ENCODE data around the gene UPP1. TPM values are rescaled to one million over a fixed set of nuclear protein-coding genes. Genes with fewer than 3 reads are reported as not detected.
"Not testable (repeated sequence)": the region's sequence is repeated elsewhere in the genome, so short reads cannot be mapped to it uniquely, and the experiment has no call there.

Gene UPP1
- total RNA-seq, 1 donor from 2014 or later = 21.1 TPM

GRCh38 chr7:48113275-48113674, 24.2 kb downstream of the UPP1 start:
- DNase-seq (ENCODE audit: low spot score in 2 of 2) = no peak
- no peak overlapping the region for H3K27ac ChIP-seq
- TF ChIP-seq CTCF (IDR thresholded peaks at IDR 0.05) = no peak
- no peaks in the 10 kb centered on the region for H3K4me1 ChIP-seq
- H3K9me3 ChIP-seq = no peaks in the 10 kb centered on the region
- H3K27me3 ChIP-seq = no peaks in the 10 kb centered on the region
- intact Hi-C loops (cut with DNase I) = no loop called here
- H3K36me3 ChIP-seq = peaks cover 6 to 10% of the 10 kb centered on the region in 2 donors
- H3K4me3 ChIP-seq = no peak overlapping the region

- Histone ChIP-seq H3K9me3 (no peaks in the 10 kb centered on the region), H3K36me3 (peaks cover 0 to 2% of the 10 kb centered on the region in 2 donors), H3K27ac (no peak overlapping the region), H3K4me3 (no peak overlapping the region), H3K27me3 (no peaks in the 10 kb centered on the region), H3K4me1 (no peaks in the 10 kb centered on the region)
- no peak for TF ChIP-seq CTCF (IDR thresholded peaks at IDR 0.05)
- no peak for DNase-seq (ENCODE audit: low spot score in 2 of 2)
- intact Hi-C loops (cut with DNase I) = no loop called here
Observed at GRCh38 chr7:48114115-48114514, 25.1 kb downstream of the UPP1 start.

- intact Hi-C loops (cut with DNase I) = no loop called here
- Histone ChIP-seq H3K4me3 (no peak overlapping the region), H3K27ac (no peak overlapping the region), H3K9me3 (no peaks in the 10 kb centered on the region), H3K4me1 (no peaks in the 10 kb centered on the region), H3K36me3 (no peaks in the 10 kb centered on the region), H3K27me3 (no peaks in the 10 kb centered on the region)
- no peak for TF ChIP-seq CTCF (IDR thresholded peaks at IDR 0.05)
- no peak for DNase-seq (ENCODE audit: low spot score in 2 of 2)
Observed at GRCh38 chr7:48114589-48114988, 25.5 kb downstream of the UPP1 start.

GRCh38 chr7:48116043-48116442, 27.0 kb downstream of the UPP1 start:
- Histone ChIP-seq H3K4me3 (no peak overlapping the region), H3K9me3 (no peaks in the 10 kb centered on the region), H3K27me3 (no peaks in the 10 kb centered on the region), H3K4me1 (no peaks in the 10 kb centered on the region), H3K27ac (no peak overlapping the region), H3K36me3 (no peaks in the 10 kb centered on the region)
- DNase-seq (ENCODE audit: low spot score in 2 of 2) = no peak
- TF ChIP-seq CTCF (IDR thresholded peaks at IDR 0.05) = no peak
- intact Hi-C loops (cut with DNase I) = no loop called here

GRCh38 chr7:48118041-48118440, 29.0 kb downstream of the UPP1 start:
- H3K9me3 ChIP-seq = no peaks in the 10 kb centered on the region
- no peaks in the 10 kb centered on the region for H3K36me3 ChIP-seq
- H3K4me3 ChIP-seq = no peak overlapping the region
- no peaks in the 10 kb centered on the region for H3K4me1 ChIP-seq
- DNase-seq (ENCODE audit: low spot score in 2 of 2) = no peak
- H3K27me3 ChIP-seq = no peaks in the 10 kb centered on the region
- no peak overlapping the region for H3K27ac ChIP-seq
- TF ChIP-seq CTCF (IDR thresholded peaks at IDR 0.05) = no peak
- intact Hi-C loops (cut with DNase I) = no loop called here

GRCh38 chr7:48120536-48120935, 31.5 kb downstream of the UPP1 start:
- H3K27ac ChIP-seq; H3K4me3 ChIP-seq; DNase-seq (ENCODE audit: low spot score in 2 of 2); H3K27me3 ChIP-seq; H3K36me3 ChIP-seq; H3K4me1 ChIP-seq; intact Hi-C loops (cut with DNase I); H3K9me3 ChIP-seq: not testable (repeated sequence)

Measured in ascending aorta (tissue), 2 donors.